ENCODE measurements around the gene MYO1C.

Gene MYO1C

GRCh38 chr17:1473841-1474240 is 18.6 kb downstream of the MYO1C start:
- Histone ChIP-seq H3K4me2 (ENCODE audit: low read depth, low read length, poor library complexity, severe bottlenecking) (no peak overlapping the region), H3K9ac (ENCODE audit: low read length) (no peak overlapping the region), H3K4me3 (ENCODE audit: insufficient read depth, low read length, poor library complexity, severe bottlenecking) (no peak overlapping the region), H3F3A (ENCODE audit: insufficient read depth) (no peaks in the 10 kb centered on the region), H3K9me3 (ENCODE audit: insufficient read depth, low read length) (no peaks in the 10 kb centered on the region), H2AFZ (ENCODE audit: low read depth, low read length, severe bottlenecking) (no peak overlapping the region), H3K27me3 (ENCODE audit: low read length) (no peaks in the 10 kb centered on the region), H4K20me1 (ENCODE audit: low read depth, low read length) (no peaks in the 10 kb centered on the region), H3K79me2 (ENCODE audit: insufficient read depth, low read length) (no peaks in the 10 kb centered on the region), H3K27ac (ENCODE audit: low read depth, low read length) (no peak overlapping the region), H3K36me3 (ENCODE audit: low read length) (no peaks in the 10 kb centered on the region), H3K9me2 (replicated peaks; ENCODE audit: insufficient read depth, low read length) (no peaks in the 10 kb centered on the region)
- no peak for TF ChIP-seq EZH2phosphoT487 (conservative IDR thresholded peaks at IDR 0.05; ENCODE audit: low read length)
- TF ChIP-seq CTCF (IDR thresholded peaks at IDR 0.05; ENCODE audit: insufficient read depth, low read length, poor library complexity, severe bottlenecking) = no peak

- H4K20me1 ChIP-seq (ENCODE audit: low read depth, low read length) = no peaks in the 10 kb centered on the region
- H3K4me2 ChIP-seq (ENCODE audit: low read depth, low read length, poor library complexity, severe bottlenecking) = no peak overlapping the region
These were observed 19.3 kb downstream of the MYO1C start for GRCh38 chr17:1473170-1473569.

GRCh38 chr17:1471911-1472821 is 20.3 kb downstream of the MYO1C start:
- Histone ChIP-seq H3K27me3 (ENCODE audit: low read length) (no peaks in the 10 kb centered on the region), H3K27ac (ENCODE audit: low read depth, low read length) (no peak overlapping the region), H3K36me3 (ENCODE audit: low read length) (no peaks in the 10 kb centered on the region), H3K9me3 (ENCODE audit: insufficient read depth, low read length) (no peaks in the 10 kb centered on the region), H3K79me2 (ENCODE audit: insufficient read depth, low read length) (no peaks in the 10 kb centered on the region), H4K20me1 (ENCODE audit: low read depth, low read length) (no peaks in the 10 kb centered on the region), H3K9ac (ENCODE audit: low read length) (no peak overlapping the region), H3K4me2 (ENCODE audit: low read depth, low read length, poor library complexity, severe bottlenecking) (no peak overlapping the region), H2AFZ (ENCODE audit: low read depth, low read length, severe bottlenecking) (no peak overlapping the region), H3K9me2 (replicated peaks; ENCODE audit: insufficient read depth, low read length) (no peaks in the 10 kb centered on the region), H3F3A (ENCODE audit: insufficient read depth) (no peaks in the 10 kb centered on the region), H3K4me3 (ENCODE audit: insufficient read depth, low read length, poor library complexity, severe bottlenecking) (no peak overlapping the region)
- TF ChIP-seq EZH2phosphoT487 (conservative IDR thresholded peaks at IDR 0.05; ENCODE audit: low read length) (no peak), CTCF (IDR thresholded peaks at IDR 0.05; ENCODE audit: insufficient read depth, low read length, poor library complexity, severe bottlenecking) (no peak)

More at GRCh38 chr17:1473170-1473569, 19.3 kb downstream of the MYO1C start:
- Histone ChIP-seq H3F3A (ENCODE audit: insufficient read depth) (no peaks in the 10 kb centered on the region), H3K4me3 (ENCODE audit: insufficient read depth, low read length, poor library complexity, severe bottlenecking) (no peak overlapping the region), H3K36me3 (ENCODE audit: low read length) (no peaks in the 10 kb centered on the region), H2AFZ (ENCODE audit: low read depth, low read length, severe bottlenecking) (no peak overlapping the region), H3K9me3 (ENCODE audit: insufficient read depth, low read length) (no peaks in the 10 kb centered on the region), H3K27ac (ENCODE audit: low read depth, low read length) (no peak overlapping the region), H3K9me2 (replicated peaks; ENCODE audit: insufficient read depth, low read length) (no peaks in the 10 kb centered on the region), H3K9ac (ENCODE audit: low read length) (no peak overlapping the region), H3K79me2 (ENCODE audit: insufficient read depth, low read length) (no peaks in the 10 kb centered on the region), H3K27me3 (ENCODE audit: low read length) (no peaks in the 10 kb centered on the region)
- no peak for TF ChIP-seq EZH2phosphoT487 (conservative IDR thresholded peaks at IDR 0.05; ENCODE audit: low read length)
- no peak for TF ChIP-seq CTCF (IDR thresholded peaks at IDR 0.05; ENCODE audit: insufficient read depth, low read length, poor library complexity, severe bottlenecking)
